Measurements from ENCODE around the gene MFSD12.
A peak's percentile ranks its signal among the peaks of the same experiment; 100 is the strongest.

MFSD12 gene

DNA sequence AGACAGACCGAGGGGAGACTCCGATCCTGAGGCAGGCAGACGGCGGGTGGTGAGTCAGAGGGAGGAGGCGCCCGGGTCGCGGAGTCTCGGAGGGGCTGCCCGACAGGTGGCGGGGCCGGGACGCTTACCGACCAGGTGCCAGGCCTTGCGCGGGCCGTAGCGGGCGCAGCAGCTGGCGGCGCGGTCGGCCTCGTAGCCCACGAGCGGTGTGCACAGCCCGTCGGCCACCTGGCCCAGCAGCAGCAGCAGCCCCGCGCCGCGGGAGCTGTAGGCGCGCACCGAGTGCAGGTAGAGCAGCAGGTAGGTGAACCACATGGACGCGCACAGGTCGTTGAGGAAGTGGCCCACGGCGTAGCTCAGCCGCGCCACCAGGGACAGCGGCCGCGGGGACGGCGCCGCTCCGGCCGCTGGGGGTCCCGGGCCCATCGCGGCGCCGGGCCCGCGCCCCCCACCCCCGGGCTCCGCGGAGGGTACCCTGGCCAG lies 367 bp downstream of the MFSD12 start:
- no peaks in the 10 kb centered on the region for H3F3A ChIP-seq (ENCODE audit: insufficient read depth, low read length)
- TF ChIP-seq, protein P1, sequence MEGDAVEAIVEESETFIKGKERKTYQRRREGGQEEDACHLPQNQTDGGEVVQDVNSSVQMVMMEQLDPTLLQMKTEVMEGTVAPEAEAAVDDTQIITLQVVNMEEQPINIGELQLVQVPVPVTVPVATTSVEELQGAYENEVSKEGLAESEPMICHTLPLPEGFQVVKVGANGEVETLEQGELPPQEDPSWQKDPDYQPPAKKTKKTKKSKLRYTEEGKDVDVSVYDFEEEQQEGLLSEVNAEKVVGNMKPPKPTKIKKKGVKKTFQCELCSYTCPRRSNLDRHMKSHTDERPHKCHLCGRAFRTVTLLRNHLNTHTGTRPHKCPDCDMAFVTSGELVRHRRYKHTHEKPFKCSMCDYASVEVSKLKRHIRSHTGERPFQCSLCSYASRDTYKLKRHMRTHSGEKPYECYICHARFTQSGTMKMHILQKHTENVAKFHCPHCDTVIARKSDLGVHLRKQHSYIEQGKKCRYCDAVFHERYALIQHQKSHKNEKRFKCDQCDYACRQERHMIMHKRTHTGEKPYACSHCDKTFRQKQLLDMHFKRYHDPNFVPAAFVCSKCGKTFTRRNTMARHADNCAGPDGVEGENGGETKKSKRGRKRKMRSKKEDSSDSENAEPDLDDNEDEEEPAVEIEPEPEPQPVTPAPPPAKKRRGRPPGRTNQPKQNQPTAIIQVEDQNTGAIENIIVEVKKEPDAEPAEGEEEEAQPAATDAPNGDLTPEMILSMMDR (IDR thresholded peaks at IDR 0.05; ENCODE audit: low read length) = peak; percentile 29
- no peak for TF ChIP-seq EZH2 (optimal IDR thresholded peaks at IDR 0.05; ENCODE audit: low read depth, low read length)
- H3K27ac ChIP-seq (ENCODE audit: low read length) = no peak overlapping the region
- peak overlapping the region; percentile 83 for H3K4me3 ChIP-seq (ENCODE audit: low read length)
- no peaks in the 10 kb centered on the region for H3K9me2 ChIP-seq (replicated peaks; ENCODE audit: insufficient read depth, low read length)
- H3K9ac ChIP-seq (ENCODE audit: low read length) = peak overlapping the region; percentile 60; the same call in 1 of the 2 replicates
- H3K27me3 ChIP-seq (replicated peaks; ENCODE audit: insufficient read depth, low read length) = peaks cover 21% of the 10 kb centered on the region
- peak overlapping the region; percentile 87 for H3K4me2 ChIP-seq (ENCODE audit: low read depth, low read length)
- no peaks in the 10 kb centered on the region for H3K9me3 ChIP-seq (replicated peaks; ENCODE audit: insufficient read depth, low read length)
- H3K36me3 ChIP-seq (replicated peaks; ENCODE audit: insufficient read depth, low read length) = no peaks in the 10 kb centered on the region
- peak; percentile 61 for DNase-seq
- peak overlapping the region; percentile 54 for H2AFZ ChIP-seq (ENCODE audit: low read length)
- peaks cover 28% of the 10 kb centered on the region for H3K79me2 ChIP-seq (ENCODE audit: low read length)
- no peaks in the 10 kb centered on the region for H4K20me1 ChIP-seq (ENCODE audit: insufficient read depth, low read length)
- peaks cover 15% of the 10 kb centered on the region; the same call in 1 of the 2 replicates for H3K4me1 ChIP-seq (ENCODE audit: low read length)

DNA sequence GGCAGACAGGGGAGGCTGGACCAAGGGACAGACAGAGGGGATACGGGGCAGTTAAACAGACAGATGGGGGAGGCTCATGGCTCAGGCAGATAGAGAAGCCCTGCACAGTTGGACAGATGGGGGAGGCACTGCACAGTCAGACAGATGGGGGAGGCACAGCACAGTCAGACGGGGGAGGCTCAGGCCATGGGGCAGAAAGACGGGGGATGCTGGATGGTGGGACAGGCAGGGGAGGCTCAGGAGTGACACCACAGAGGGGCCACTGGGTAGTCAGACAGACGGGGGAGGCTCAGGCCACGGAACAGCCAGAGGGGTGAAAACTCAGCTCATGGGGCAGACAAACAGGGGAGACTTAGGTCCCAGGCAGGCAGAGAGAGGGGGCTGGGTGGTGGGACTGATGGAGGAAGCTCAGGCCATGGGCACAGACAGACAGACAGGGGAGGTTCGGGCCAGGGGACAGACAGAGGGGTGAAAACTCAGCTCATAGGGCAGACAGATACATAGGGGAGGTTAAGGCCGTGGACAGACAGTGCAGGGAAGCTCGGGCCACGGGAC lies 886 bp downstream of the MFSD12 start:
- H3K27ac ChIP-seq (ENCODE audit: low read length) = no peak overlapping the region
- H3K9ac ChIP-seq (ENCODE audit: low read length) = peak overlapping the region; percentile 60; the same call in 1 of the 2 replicates

DNA sequence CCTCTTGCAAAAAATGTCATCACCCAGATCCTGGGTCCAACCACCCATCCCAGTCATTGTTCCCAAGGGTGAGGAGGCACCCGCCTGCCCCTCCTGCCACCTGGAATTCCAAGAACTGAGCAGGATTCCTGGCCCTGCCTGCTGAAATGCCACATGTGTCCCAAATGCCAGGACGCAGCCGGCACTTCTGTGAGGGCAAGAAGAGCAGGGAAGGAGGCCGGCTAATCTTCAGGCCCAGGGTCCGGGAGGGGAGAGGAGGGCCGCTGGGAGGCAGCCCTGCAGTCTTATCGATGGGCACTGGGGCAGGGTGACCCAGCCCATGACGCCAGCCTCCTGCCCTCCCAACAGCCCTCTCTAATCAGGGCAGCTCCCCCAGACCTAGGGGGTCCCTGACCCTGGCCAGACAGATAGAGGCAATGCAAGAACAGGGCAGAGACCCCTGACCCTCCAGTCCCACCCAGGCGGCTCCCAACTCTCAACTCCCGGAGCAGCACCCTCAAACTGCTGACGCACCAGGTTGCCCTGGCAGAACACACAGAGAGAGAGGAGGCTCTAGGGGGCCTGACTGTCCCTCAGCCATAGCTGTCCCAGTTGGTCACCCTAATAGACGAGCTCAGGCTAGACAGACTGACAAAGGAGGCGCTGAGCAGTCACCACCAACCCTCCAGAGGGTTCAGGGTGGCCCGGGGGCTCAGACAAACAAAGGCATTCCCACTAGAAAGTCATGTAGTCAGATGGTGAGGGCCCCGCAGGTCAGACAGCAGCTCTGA lies 1.5 kb downstream of the MFSD12 start:
- peak overlapping the region; percentile 83 for H3K4me3 ChIP-seq (ENCODE audit: low read length)
- H3K9me2 ChIP-seq (replicated peaks; ENCODE audit: insufficient read depth, low read length) = no peaks in the 10 kb centered on the region
- no peaks in the 10 kb centered on the region for H3K36me3 ChIP-seq (replicated peaks; ENCODE audit: insufficient read depth, low read length)
- H3K27me3 ChIP-seq (replicated peaks; ENCODE audit: insufficient read depth, low read length) = peaks cover 9% of the 10 kb centered on the region; the same call in 1 of the 2 replicates
- H4K20me1 ChIP-seq (ENCODE audit: insufficient read depth, low read length) = no peaks in the 10 kb centered on the region
- H3K9ac ChIP-seq (ENCODE audit: low read length) = peak overlapping the region; percentile 60; the same call in 1 of the 2 replicates
- H3F3A ChIP-seq (ENCODE audit: insufficient read depth, low read length) = no peaks in the 10 kb centered on the region
- H3K79me2 ChIP-seq (ENCODE audit: low read length) = peaks cover 28% of the 10 kb centered on the region
- peaks cover 15% of the 10 kb centered on the region; the same call in 1 of the 2 replicates for H3K4me1 ChIP-seq (ENCODE audit: low read length)
- no peak overlapping the region for H3K27ac ChIP-seq (ENCODE audit: low read length)
- H3K9me3 ChIP-seq (replicated peaks; ENCODE audit: insufficient read depth, low read length) = no peaks in the 10 kb centered on the region
- peak; percentile 2 for DNase-seq
- TF ChIP-seq, protein P1 (IDR thresholded peaks at IDR 0.05; ENCODE audit: low read length) = no peak
- TF ChIP-seq EZH2phosphoT487 (IDR thresholded peaks at IDR 0.05; ENCODE audit: low read length) = no peak
- no peak for TF ChIP-seq EZH2 (optimal IDR thresholded peaks at IDR 0.05; ENCODE audit: low read depth, low read length)
- H3K4me2 ChIP-seq (ENCODE audit: low read depth, low read length) = peak overlapping the region; percentile 87; the same call in 1 of the 2 replicates
- no peak overlapping the region for H2AFZ ChIP-seq (ENCODE audit: low read length)

More for the DNA sequence above, 886 bp downstream of the MFSD12 start:
- Histone ChIP-seq H2AFZ (ENCODE audit: low read length) (peak overlapping the region; percentile 54), H3K4me1 (ENCODE audit: low read length) (peaks cover 15% of the 10 kb centered on the region; the same call in 1 of the 2 replicates), H3K9me3 (replicated peaks; ENCODE audit: insufficient read depth, low read length) (no peaks in the 10 kb centered on the region), H3K4me3 (ENCODE audit: low read length) (peak overlapping the region; percentile 83), H3K9me2 (replicated peaks; ENCODE audit: insufficient read depth, low read length) (no peaks in the 10 kb centered on the region), H3K36me3 (replicated peaks; ENCODE audit: insufficient read depth, low read length) (no peaks in the 10 kb centered on the region), H4K20me1 (ENCODE audit: insufficient read depth, low read length) (no peaks in the 10 kb centered on the region), H3K4me2 (ENCODE audit: low read depth, low read length) (peak overlapping the region; percentile 87), H3K79me2 (ENCODE audit: low read length) (peaks cover 28% of the 10 kb centered on the region), H3F3A (ENCODE audit: insufficient read depth, low read length) (no peaks in the 10 kb centered on the region), H3K27me3 (replicated peaks; ENCODE audit: insufficient read depth, low read length) (peaks cover 16% of the 10 kb centered on the region; the same call in 1 of the 2 replicates)
- TF ChIP-seq, protein P1 (IDR thresholded peaks at IDR 0.05; ENCODE audit: low read length) = no peak
- TF ChIP-seq EZH2phosphoT487 (IDR thresholded peaks at IDR 0.05; ENCODE audit: low read length) (no peak), EZH2 (optimal IDR thresholded peaks at IDR 0.05; ENCODE audit: low read depth, low read length) (no peak)
- DNase-seq = peak; percentile 5

Measured in MM.1S (cell line).